Eye (tissue), 1 donor: Measurements from ENCODE around the gene AUNIP.
"Not testable (repeated sequence)": the region's sequence is repeated elsewhere in the genome, so short reads cannot be mapped to it uniquely, and the experiment has no call there.

Experiments
- DNase-seq: peaks from one replicate; pipeline ENCODE4 v3.0.0-alpha.2; 2015

AUNIP gene

GRCh38 chr1:25862785-25863485 is 3.7 kb upstream of the AUNIP start:
- DNase-seq = no peak

- DNase-seq = no peak
Measured at GRCh38 chr1:25861316-25862286, 2.3 kb upstream of the AUNIP start.

GRCh38 chr1:25858494-25858893 is 763 bp downstream of the AUNIP start:
- DNase-seq = no peak

GRCh38 chr1:25856856-25857255 is 2.4 kb downstream of the AUNIP start:
- DNase-seq = no peak

- no peak for DNase-seq
Measured at GRCh38 chr1:25854554-25854953, 4.7 kb downstream of the AUNIP start.

- no peak for DNase-seq
Measured at GRCh38 chr1:25848531-25848930, 10.7 kb downstream of the AUNIP start.

GRCh38 chr1:25847929-25848328 is 11.3 kb downstream of the AUNIP start:
- DNase-seq = no peak

- no peak for DNase-seq
Measured at GRCh38 chr1:25845664-25846063, 13.6 kb downstream of the AUNIP start.

GRCh38 chr1:25844536-25845337 is 14.5 kb downstream of the AUNIP start:
- no peak for DNase-seq

GRCh38 chr1:25843483-25843882 is 15.8 kb downstream of the AUNIP start:
- DNase-seq = no peak

- not testable (repeated sequence) for DNase-seq
Measured at GRCh38 chr1:25839808-25840207, 19.4 kb downstream of the AUNIP start.

- DNase-seq = no peak
Measured at GRCh38 chr1:25837262-25837875, 21.9 kb downstream of the AUNIP start.

GRCh38 chr1:25836695-25837094 is 22.6 kb downstream of the AUNIP start:
- no peak for DNase-seq

GRCh38 chr1:25834894-25835293 is 24.4 kb downstream of the AUNIP start:
- no peak for DNase-seq

- no peak for DNase-seq
Measured at GRCh38 chr1:25833158-25833557, 26.1 kb downstream of the AUNIP start.

GRCh38 chr1:25832336-25833037 is 26.8 kb downstream of the AUNIP start:
- no peak for DNase-seq

- no peak for DNase-seq
Measured at GRCh38 chr1:25831569-25832196, 27.6 kb downstream of the AUNIP start.

- no peak for DNase-seq
Measured at GRCh38 chr1:25829046-25829445, 30.2 kb downstream of the AUNIP start.

- no peak for DNase-seq
Measured at GRCh38 chr1:25828491-25828890, 30.8 kb downstream of the AUNIP start.

- no peak for DNase-seq
Measured at GRCh38 chr1:25826571-25826970, 32.7 kb downstream of the AUNIP start.

GRCh38 chr1:25825605-25826004 is 33.7 kb downstream of the AUNIP start:
- no peak for DNase-seq
